HG02623 (cell line): ENCODE results near the gene ANKS4B.
"Not testable (repeated sequence)": the region's sequence is repeated elsewhere in the genome, so short reads cannot be mapped to it uniquely, and the experiment has no call there.

Experiments
- ATAC-seq: cut with Tn5 transposase; IDR thresholded peaks from one replicate; pipeline ENCODE4 v1.9.1; 2021; ENCODE audit warnings: moderate library complexity; ENCODE audit not compliant: unreplicated experiment

Gene ANKS4B

GRCh38 chr16:21260870-21261791, 27.6 kb downstream of the ANKS4B start:
- no peak for ATAC-seq

GRCh38 chr16:21262779-21263639, 29.5 kb downstream of the ANKS4B start:
- no peak for ATAC-seq

DNA sequence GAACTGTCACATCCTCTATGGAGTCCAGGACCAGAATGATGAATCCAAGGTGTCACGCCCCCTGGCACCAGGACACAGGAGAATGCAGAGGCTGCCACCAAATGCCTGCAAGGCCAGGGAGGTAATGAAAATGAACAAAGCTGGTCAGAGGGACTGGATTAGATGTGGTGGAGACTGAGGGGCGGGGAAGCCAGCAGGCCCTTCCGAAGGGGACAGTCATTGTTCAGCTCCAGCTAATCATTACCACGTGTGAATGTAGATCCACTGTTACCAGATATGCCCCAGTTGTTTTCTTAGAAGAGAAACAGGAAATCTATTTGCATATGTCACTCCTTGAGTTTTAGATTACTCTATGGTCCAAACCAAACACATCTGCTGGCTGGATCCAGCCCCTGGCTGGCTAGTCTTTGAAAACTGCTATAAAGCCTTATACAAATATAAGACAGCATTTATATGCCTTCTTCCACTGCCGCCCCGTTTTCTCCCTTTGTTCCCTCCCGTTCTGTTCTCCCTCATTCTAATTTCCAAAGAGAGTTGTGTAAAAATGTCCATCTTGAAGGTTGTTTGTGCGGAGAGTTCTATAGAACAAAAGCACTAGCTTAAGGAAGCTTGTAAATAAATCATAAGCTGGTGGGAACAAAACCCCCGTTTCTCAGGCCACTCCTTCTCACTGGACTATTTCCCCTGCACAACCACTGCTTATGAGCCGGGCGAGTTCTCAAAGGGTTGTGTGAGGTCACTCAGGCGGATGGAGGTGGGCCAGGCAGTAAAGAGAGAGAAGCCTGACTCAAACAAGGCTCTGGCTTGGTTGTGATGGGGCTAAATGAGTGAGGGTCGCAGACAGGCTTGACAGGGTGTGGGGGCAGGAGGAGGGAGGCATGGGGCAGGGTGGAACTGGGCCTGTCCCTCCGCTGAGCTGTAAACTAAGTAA, 30.4 kb downstream of the ANKS4B start:
- ATAC-seq = peak; percentile 74

DNA sequence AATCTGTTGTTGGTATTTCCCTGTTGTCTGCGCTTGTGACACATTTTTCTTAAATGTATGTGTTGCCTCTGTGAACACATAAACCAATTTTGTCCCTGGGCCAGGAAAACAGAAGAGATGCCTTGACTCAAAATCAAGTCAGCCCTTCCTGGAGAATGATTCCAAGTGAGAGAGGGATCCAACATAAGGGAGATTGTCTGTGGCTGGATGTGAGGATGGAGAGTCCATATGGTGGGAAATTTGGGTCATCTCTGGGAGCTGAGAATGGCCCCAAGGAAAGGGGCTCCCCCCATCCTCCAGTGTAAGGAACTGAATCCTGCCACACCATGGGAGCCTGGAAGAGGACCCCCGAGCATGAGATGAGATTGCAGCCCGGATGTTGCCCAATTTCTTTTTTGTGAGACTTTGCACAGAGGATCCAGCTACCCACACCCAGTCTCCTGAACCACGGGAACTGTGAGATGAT, 31.1 kb downstream of the ANKS4B start:
- ATAC-seq = no peak

GRCh38 chr16:21265104-21265837, 31.8 kb downstream of the ANKS4B start:
- no peak for ATAC-seq

DNA sequence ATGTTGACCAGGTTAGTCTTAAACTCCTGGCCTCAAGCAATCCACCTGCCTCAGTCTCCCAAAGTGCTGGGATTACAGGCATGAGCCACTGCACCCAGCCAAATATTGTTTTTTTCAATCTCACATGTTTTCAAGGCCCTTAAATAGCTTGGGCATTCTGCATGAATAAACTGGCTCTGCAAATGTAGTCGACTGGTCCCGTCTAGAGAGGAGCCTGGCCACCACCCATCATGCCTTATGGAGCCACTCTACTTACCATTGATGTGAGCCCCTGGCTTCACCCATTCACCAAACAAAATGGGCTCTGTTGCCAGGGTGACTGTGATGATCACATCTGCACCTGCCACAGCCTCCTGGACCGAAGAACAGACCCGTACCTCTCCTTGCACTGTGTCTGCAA, 33.8 kb downstream of the ANKS4B start:
- ATAC-seq = no peak

GRCh38 chr16:21268236-21268635, 34.7 kb downstream of the ANKS4B start:
- ATAC-seq = no peak

GRCh38 chr16:21272253-21272652, 38.8 kb downstream of the ANKS4B start:
- ATAC-seq = no peak

DNA sequence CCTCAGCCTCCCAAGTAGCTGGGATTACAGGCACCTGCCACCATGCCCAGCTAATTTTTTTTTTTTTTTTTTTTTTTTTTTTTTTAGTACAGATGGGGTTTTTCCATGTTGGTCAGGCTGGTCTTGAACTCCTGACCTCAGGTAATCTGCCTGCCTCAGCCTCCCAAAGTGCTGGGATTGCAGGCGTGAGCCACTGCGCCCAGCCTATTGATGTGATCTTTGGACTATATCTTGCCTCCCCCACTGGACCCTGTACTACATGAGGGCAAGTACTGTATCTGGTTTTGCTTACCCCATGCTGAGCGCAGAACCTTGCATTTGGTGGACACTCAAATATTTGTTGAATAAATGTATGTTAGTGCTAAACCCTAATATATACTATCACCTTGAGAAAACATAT, 39.3 kb downstream of the ANKS4B start:
- ATAC-seq = not testable (repeated sequence)

- ATAC-seq = no peak
Measured at GRCh38 chr16:21274172-21274726, 40.8 kb downstream of the ANKS4B start.

GRCh38 chr16:21275529-21275928, 42.0 kb downstream of the ANKS4B start:
- ATAC-seq = no peak

DNA sequence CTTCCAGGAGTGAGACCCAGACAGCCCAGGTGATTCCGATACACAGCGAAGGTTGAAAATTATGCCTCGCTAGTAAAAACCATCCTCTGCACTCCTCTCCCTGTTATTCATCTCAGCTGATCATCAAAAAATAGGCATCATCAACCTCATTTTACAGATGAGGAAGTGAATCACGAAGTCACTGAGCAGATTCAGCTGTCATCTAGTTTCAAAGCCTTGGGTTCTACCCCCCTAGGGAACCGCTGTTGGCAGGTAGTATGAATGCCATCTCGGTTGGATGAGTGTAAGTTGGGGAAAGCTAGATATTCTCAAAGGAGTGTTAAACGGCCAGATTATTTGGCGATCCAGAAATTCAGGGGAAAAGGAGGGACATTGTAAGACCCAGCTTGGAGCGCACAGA, 42.6 kb downstream of the ANKS4B start:
- ATAC-seq = no peak

DNA sequence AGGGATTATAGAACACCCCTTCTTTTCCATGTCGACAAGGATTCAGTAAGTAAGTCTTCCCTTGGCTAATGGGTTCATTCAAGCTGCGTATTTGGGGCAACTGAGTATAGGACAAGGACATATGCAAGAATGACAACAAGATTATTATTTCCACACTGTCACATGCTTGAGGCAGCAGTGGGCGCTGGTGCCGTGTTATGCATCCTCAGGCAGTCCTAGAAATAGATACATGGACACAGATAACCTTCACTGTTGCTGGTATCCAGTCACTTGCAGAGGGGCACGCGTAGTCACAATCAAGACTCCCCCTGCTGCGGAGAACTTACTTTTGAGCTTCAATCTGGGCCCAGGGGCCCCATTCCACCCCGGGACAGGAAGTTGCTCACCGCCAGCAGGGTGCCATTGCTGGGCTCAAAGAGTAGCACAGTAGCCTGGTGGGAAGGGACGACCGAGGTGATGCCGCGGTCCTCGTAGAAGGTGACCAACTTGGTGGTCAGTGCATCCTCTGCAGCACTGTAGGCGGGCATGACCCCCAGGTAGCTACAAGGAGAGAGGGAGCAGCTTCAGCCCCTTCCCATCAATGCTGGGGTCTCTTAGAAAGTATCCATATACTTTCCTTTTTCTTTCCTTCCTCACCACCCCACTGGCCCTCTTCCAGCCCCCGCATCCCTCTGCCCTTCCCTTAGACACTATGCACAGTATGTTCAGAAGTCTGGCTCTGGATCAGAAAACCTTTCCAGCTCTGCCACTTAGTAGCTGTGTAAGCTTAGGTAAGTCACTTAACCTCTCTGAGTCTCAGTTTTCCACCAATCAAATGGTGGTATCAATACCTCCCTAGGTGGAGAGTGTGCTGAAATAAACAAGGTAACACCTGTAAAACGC, 43.8 kb downstream of the ANKS4B start:
- ATAC-seq = no peak

GRCh38 chr16:21277927-21278706, 44.6 kb downstream of the ANKS4B start, which contains the start of gene CRYM:
CRYM (minus strand) TSS chr16:21278290; CDS start chr16:21278251, 39 bp downstream.
- ATAC-seq = peak; percentile 40

DNA sequence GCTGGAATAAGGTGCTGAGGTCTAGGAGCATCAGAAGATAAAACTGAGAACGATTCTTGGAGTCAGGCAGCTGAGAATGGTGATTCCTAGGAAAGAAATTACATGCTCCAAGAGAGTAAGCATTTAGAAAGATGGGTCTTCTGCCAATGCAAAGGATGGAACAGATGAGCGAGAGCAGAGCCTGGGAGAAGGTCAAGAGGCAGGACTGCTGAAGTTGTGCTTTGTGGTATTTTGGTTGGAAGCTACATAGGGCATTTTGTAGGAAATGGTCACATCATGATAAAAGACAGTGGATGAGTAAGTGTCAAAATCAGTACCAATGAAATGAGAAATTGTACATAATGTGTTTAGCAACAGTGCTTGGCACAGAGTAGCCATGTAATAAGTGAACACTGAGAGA, 46.0 kb downstream of the ANKS4B start:
- no peak for ATAC-seq

DNA sequence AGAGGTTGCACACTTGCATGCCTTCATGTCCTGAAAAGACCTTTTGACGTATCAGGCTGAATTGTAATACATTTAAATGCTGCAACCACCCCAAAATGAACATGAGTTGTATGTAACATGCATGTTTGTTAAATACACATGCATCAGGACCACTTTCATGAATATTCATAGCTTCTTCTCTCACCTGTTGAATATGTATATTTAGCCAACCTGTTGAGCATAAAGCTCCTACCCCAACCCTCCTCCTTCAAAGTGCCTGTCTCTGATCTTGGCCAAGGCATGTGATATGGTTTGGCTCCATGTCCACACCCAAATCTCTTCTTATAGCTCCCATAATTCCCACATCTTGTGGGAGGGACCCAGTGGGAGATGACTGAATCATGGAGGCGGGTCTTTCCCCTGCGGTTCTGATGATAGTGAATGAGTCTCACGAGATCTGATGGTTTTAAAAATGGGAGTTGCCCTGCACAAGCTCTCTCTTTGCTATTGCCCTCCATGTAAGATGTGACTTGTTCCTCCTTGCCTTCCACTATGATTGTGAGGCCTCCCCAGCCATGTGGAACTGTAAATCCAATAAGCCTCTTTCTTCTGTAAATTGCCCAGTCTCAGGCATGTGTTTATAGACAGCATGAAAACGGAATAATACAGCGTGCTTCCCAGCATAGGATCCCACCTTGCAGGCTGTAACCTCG, 48.3 kb downstream of the ANKS4B start:
- ATAC-seq = no peak
